Activated CD8-positive, alpha-beta memory T cell treated with anti-CD3 and anti-CD28 coated beads for 4 hours (primary cell): ENCODE data around the gene HSD17B10.
"Not testable (repeated sequence)": the region's sequence is repeated elsewhere in the genome, so short reads cannot be mapped to it uniquely, and the experiment has no call there.

Experiments
- DNase-seq, 2 donors: peaks; one replicate each; pipeline ENCODE4 v3.0.0-alpha.2; 2020; ENCODE audit warnings: low read depth in 2 of 2

Gene HSD17B10

GRCh38 chrX:53433651-53434639 is at the start of gene HSD17B10:
TSS of gene HSD17B10 (minus strand) at chrX:53434370. CDS start at chrX:53434345, 25 bp downstream.
- peak; percentile 72 for DNase-seq

- DNase-seq: no peak
Observed at GRCh38 chrX:53483416-53483815, 49.2 kb upstream of the HSD17B10 start.

GRCh38 chrX:53481816-53482465 is 47.8 kb upstream of the HSD17B10 start:
- DNase-seq: peak; percentile 1 to 4

GRCh38 chrX:53481093-53481492 is 46.9 kb upstream of the HSD17B10 start:
- DNase-seq: no peak

- DNase-seq: no peak
Observed at GRCh38 chrX:53479301-53479700, 45.1 kb upstream of the HSD17B10 start.

- DNase-seq: no peak
Observed at GRCh38 chrX:53476371-53476770, 42.2 kb upstream of the HSD17B10 start.

- DNase-seq: no peak
Observed at GRCh38 chrX:53474707-53475106, 40.5 kb upstream of the HSD17B10 start.

- no peak for DNase-seq
Observed at GRCh38 chrX:53471346-53471745, 37.2 kb upstream of the HSD17B10 start.

GRCh38 chrX:53468659-53469058 is 34.5 kb upstream of the HSD17B10 start:
- not testable (repeated sequence) for DNase-seq

- DNase-seq: no peak
Observed at GRCh38 chrX:53458082-53458481, 23.9 kb upstream of the HSD17B10 start.

GRCh38 chrX:53456254-53456653 is 22.1 kb upstream of the HSD17B10 start:
- no peak for DNase-seq

GRCh38 chrX:53452812-53453211 is 18.6 kb upstream of the HSD17B10 start:
- DNase-seq: no peak

GRCh38 chrX:53449632-53450031 is 15.5 kb upstream of the HSD17B10 start:
- no peak for DNase-seq

GRCh38 chrX:53447441-53447840 is 13.3 kb upstream of the HSD17B10 start:
- no peak for DNase-seq

- no peak for DNase-seq
Observed at GRCh38 chrX:53445977-53446376, 11.8 kb upstream of the HSD17B10 start.

GRCh38 chrX:53442322-53442631 is 8.1 kb upstream of the HSD17B10 start:
- DNase-seq: no peak

- DNase-seq: peak; percentile 32 to 50
Observed at GRCh38 chrX:53441531-53442321, 7.6 kb upstream of the HSD17B10 start.

GRCh38 chrX:53440621-53441517 is 6.7 kb upstream of the HSD17B10 start:
- no peak for DNase-seq

GRCh38 chrX:53440101-53440500 is 5.9 kb upstream of the HSD17B10 start:
- no peak for DNase-seq

GRCh38 chrX:53438832-53439230 is 4.7 kb upstream of the HSD17B10 start:
- DNase-seq: no peak

- no peak for DNase-seq
Observed at GRCh38 chrX:53438174-53438831, 4.1 kb upstream of the HSD17B10 start.
